Central memory CD8-positive, alpha-beta T cell (primary cell): ENCODE measurements around the gene PARVB.
A peak's percentile ranks its signal among the peaks of the same experiment; 100 is the strongest.
"Not testable (repeated sequence)": the region's sequence is repeated elsewhere in the genome, so short reads cannot be mapped to it uniquely, and the experiment has no call there.

Experiments
- ATAC-seq: fragments of 150-1000 bp; cut with Tn5 transposase; replicated peaks from 2 replicates; pipeline ENCODE4 v1.10.0; 2022; ENCODE audit warnings: mild to moderate bottlenecking, moderate FRiP score, moderate number of reproducible peaks; ENCODE audit not compliant: poor library complexity, severe bottlenecking; ENCODE audit errors: extremely low read depth
- DNase-seq, 2 donors: peaks; one replicate each; pipeline ENCODE4 v3.0.0; 2021; ENCODE audit warnings: low spot score in 2 of 2
- H3K27ac Mint-ChIP-seq: one replicate; pipeline ENCODE4 v1.8.0; 2022; ENCODE audit warnings: low read depth, mild to moderate bottlenecking, moderate library complexity, mixed read lengths
- H3K27me3 Mint-ChIP-seq: one replicate; pipeline ENCODE4 v1.8.0; 2022; ENCODE audit warnings: mixed read lengths
- H3K36me3 Mint-ChIP-seq: one replicate; pipeline ENCODE4 v1.8.0; 2022; ENCODE audit warnings: mild to moderate bottlenecking, moderate library complexity, mixed read lengths; ENCODE audit not compliant: insufficient read depth
- H3K4me1 Mint-ChIP-seq: one replicate; pipeline ENCODE4 v1.8.0; 2022; ENCODE audit warnings: mixed read lengths
- H3K4me3 Mint-ChIP-seq: one replicate; pipeline ENCODE4 v1.8.0; 2022; ENCODE audit warnings: mild to moderate bottlenecking, moderate library complexity, mixed read lengths
- H3K9me3 Mint-ChIP-seq: one replicate; pipeline ENCODE4 v1.8.0; 2022; ENCODE audit warnings: mixed read lengths

The PARVB gene

GRCh38 chr22:44051961-44052360 is 27.9 kb downstream of the PARVB start:
- peaks cover 22% of the 10 kb centered on the region for H3K4me1 Mint-ChIP-seq
- no peaks in the 10 kb centered on the region for H3K27me3 Mint-ChIP-seq
- no peak overlapping the region for H3K4me3 Mint-ChIP-seq
- H3K36me3 Mint-ChIP-seq = peaks cover 4% of the 10 kb centered on the region
- no peaks in the 10 kb centered on the region for H3K9me3 Mint-ChIP-seq
- DNase-seq = no peak
- H3K27ac Mint-ChIP-seq = no peak overlapping the region
- ATAC-seq = no peak

GRCh38 chr22:44055805-44056204 is 31.7 kb downstream of the PARVB start:
- H3K27ac Mint-ChIP-seq = no peak overlapping the region
- ATAC-seq = no peak
- H3K9me3 Mint-ChIP-seq = no peaks in the 10 kb centered on the region
- peaks cover 10% of the 10 kb centered on the region for H3K4me1 Mint-ChIP-seq
- H3K36me3 Mint-ChIP-seq = peaks cover 4% of the 10 kb centered on the region
- no peak for DNase-seq
- no peaks in the 10 kb centered on the region for H3K27me3 Mint-ChIP-seq
- H3K4me3 Mint-ChIP-seq = no peak overlapping the region

- H3K27ac Mint-ChIP-seq, H3K9me3 Mint-ChIP-seq, H3K36me3 Mint-ChIP-seq, H3K4me3 Mint-ChIP-seq, H3K27me3 Mint-ChIP-seq, H3K4me1 Mint-ChIP-seq, DNase-seq, ATAC-seq: not testable (repeated sequence)
Measured at GRCh38 chr22:44056649-44057048, 32.5 kb downstream of the PARVB start.

- no peaks in the 10 kb centered on the region for H3K36me3 Mint-ChIP-seq
- DNase-seq (no peak), ATAC-seq (no peak)
- H3K4me3 Mint-ChIP-seq = no peak overlapping the region
- peaks cover 5% of the 10 kb centered on the region for H3K4me1 Mint-ChIP-seq
- H3K9me3 Mint-ChIP-seq = no peaks in the 10 kb centered on the region
- no peak overlapping the region for H3K27ac Mint-ChIP-seq
- no peaks in the 10 kb centered on the region for H3K27me3 Mint-ChIP-seq
Measured at GRCh38 chr22:44057401-44057987, 33.4 kb downstream of the PARVB start.

GRCh38 chr22:44063462-44064371 is 39.6 kb downstream of the PARVB start:
- Mint-ChIP-seq H3K36me3 (peaks cover under 1% of the 10 kb centered on the region), H3K4me3 (no peak overlapping the region), H3K9me3 (no peaks in the 10 kb centered on the region), H3K4me1 (peaks cover 12% of the 10 kb centered on the region), H3K27ac (no peak overlapping the region), H3K27me3 (no peaks in the 10 kb centered on the region)
- DNase-seq (no peak), ATAC-seq (no peak)

GRCh38 chr22:44067033-44067432 is 42.9 kb downstream of the PARVB start:
- Mint-ChIP-seq H3K4me1 (peaks cover 22% of the 10 kb centered on the region), H3K4me3 (no peak overlapping the region), H3K27me3 (no peaks in the 10 kb centered on the region), H3K9me3 (no peaks in the 10 kb centered on the region), H3K27ac (peak overlapping the region; percentile 7), H3K36me3 (peaks cover 2% of the 10 kb centered on the region)
- ATAC-seq (no peak), DNase-seq (no peak)

GRCh38 chr22:44067901-44068300 is 43.8 kb downstream of the PARVB start:
- peaks cover 22% of the 10 kb centered on the region for H3K4me1 Mint-ChIP-seq
- no peak overlapping the region for H3K27ac Mint-ChIP-seq
- peaks cover 2% of the 10 kb centered on the region for H3K36me3 Mint-ChIP-seq
- H3K27me3 Mint-ChIP-seq = no peaks in the 10 kb centered on the region
- DNase-seq = no peak
- no peaks in the 10 kb centered on the region for H3K9me3 Mint-ChIP-seq
- no peak overlapping the region for H3K4me3 Mint-ChIP-seq
- ATAC-seq = no peak

- H3K4me3 Mint-ChIP-seq = no peak overlapping the region
- H3K4me1 Mint-ChIP-seq = peaks cover 22% of the 10 kb centered on the region
- ATAC-seq (peak; percentile 68), DNase-seq (no peak)
- peaks cover 2% of the 10 kb centered on the region for H3K36me3 Mint-ChIP-seq
- H3K9me3 Mint-ChIP-seq = no peaks in the 10 kb centered on the region
- no peaks in the 10 kb centered on the region for H3K27me3 Mint-ChIP-seq
- H3K27ac Mint-ChIP-seq = peak overlapping the region; percentile 54
Measured at GRCh38 chr22:44068422-44069191, 44.5 kb downstream of the PARVB start.

GRCh38 chr22:44070029-44070428 is 45.9 kb downstream of the PARVB start:
- Mint-ChIP-seq H3K27me3 (no peaks in the 10 kb centered on the region), H3K4me1 (peaks cover 21% of the 10 kb centered on the region), H3K27ac (no peak overlapping the region), H3K9me3 (no peaks in the 10 kb centered on the region), H3K4me3 (no peak overlapping the region), H3K36me3 (peaks cover 2% of the 10 kb centered on the region)
- no peak for DNase-seq
- no peak for ATAC-seq

GRCh38 chr22:44071781-44072326 is 47.8 kb downstream of the PARVB start:
- no peaks in the 10 kb centered on the region for H3K27me3 Mint-ChIP-seq
- H3K27ac Mint-ChIP-seq = no peak overlapping the region
- H3K4me1 Mint-ChIP-seq = peaks cover 14% of the 10 kb centered on the region
- H3K4me3 Mint-ChIP-seq = no peak overlapping the region
- no peak for ATAC-seq
- peaks cover 2% of the 10 kb centered on the region for H3K36me3 Mint-ChIP-seq
- no peaks in the 10 kb centered on the region for H3K9me3 Mint-ChIP-seq
- DNase-seq = no peak

GRCh38 chr22:44074337-44074984 is 50.4 kb downstream of the PARVB start:
- Mint-ChIP-seq H3K4me1 (peaks cover 5% of the 10 kb centered on the region), H3K36me3 (no peaks in the 10 kb centered on the region), H3K9me3 (no peaks in the 10 kb centered on the region), H3K27me3 (no peaks in the 10 kb centered on the region), H3K4me3 (no peak overlapping the region), H3K27ac (no peak overlapping the region)
- DNase-seq (no peak), ATAC-seq (no peak)

- H3K27ac Mint-ChIP-seq = no peak overlapping the region
- no peaks in the 10 kb centered on the region for H3K36me3 Mint-ChIP-seq
- no peaks in the 10 kb centered on the region for H3K27me3 Mint-ChIP-seq
- no peak overlapping the region for H3K4me3 Mint-ChIP-seq
- no peak for ATAC-seq
- H3K4me1 Mint-ChIP-seq = peaks cover 5% of the 10 kb centered on the region
- no peak for DNase-seq
- H3K9me3 Mint-ChIP-seq = no peaks in the 10 kb centered on the region
Measured at GRCh38 chr22:44075022-44075421, 50.9 kb downstream of the PARVB start.
